Measurements from ENCODE around the gene PDSS1.
"Not testable (repeated sequence)": the region's sequence is repeated elsewhere in the genome, so short reads cannot be mapped to it uniquely, and the experiment has no call there.

PDSS1 gene

GRCh38 chr10:26739071-26739631 lies 41.6 kb downstream of the PDSS1 start:
- DNase-seq (ENCODE audit: low read depth) = no peak

GRCh38 chr10:26741368-26741767 lies 43.9 kb downstream of the PDSS1 start:
- no peak for DNase-seq (ENCODE audit: low read depth)

GRCh38 chr10:26743091-26743490 lies 45.6 kb downstream of the PDSS1 start:
- DNase-seq (ENCODE audit: low read depth) = no peak

DNA sequence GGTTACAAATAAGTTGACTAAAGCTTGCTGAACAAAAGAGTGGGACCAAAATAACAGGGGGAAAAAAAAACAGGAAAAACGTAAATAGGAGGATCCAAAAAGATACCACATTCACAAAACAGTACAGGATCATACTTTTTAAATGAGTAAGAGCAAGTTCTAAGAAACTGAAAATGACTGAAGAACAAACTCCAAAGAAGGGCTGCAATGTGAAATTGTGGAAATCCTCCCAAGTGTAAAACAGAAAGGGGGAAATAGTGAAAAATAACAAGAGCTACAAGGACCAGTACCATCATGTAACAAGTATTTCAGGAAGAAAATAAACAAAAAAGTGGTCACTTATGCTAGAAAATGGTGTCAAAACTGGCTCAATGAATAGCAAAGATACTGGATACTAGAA lies 46.3 kb downstream of the PDSS1 start:
- DNase-seq (ENCODE audit: low read depth) = no peak

GRCh38 chr10:26746061-26746460 lies 48.6 kb downstream of the PDSS1 start:
- no peak for DNase-seq (ENCODE audit: low read depth)

DNA sequence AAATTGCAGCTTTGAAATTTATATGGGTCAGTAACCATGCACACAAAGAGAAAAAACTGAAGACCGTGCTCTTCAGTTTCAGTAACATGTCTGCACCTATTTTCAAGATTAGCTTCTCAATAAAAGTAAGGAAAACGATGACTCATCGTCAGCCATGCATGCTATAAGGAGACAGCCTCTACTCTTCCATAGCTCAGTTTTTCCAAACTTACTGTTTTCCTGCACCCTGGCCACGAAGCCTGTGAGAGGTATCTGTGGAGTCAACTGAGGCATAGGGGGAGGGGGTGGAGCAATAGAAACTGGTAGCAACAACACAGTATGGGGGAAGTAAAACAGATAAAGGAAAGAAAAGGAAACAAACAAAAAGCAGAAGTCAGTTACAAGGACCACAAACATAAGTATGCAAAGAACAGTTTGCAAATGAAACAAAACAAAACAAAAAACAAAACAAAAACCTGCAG lies 58.0 kb downstream of the PDSS1 start:
- no peak for DNase-seq (ENCODE audit: low read depth)

- DNase-seq (ENCODE audit: low read depth) = no peak
Observed at GRCh38 chr10:26759008-26759407, 61.5 kb downstream of the PDSS1 start.

GRCh38 chr10:26765549-26765948 lies 68.0 kb downstream of the PDSS1 start:
- DNase-seq (ENCODE audit: low read depth) = no peak

DNA sequence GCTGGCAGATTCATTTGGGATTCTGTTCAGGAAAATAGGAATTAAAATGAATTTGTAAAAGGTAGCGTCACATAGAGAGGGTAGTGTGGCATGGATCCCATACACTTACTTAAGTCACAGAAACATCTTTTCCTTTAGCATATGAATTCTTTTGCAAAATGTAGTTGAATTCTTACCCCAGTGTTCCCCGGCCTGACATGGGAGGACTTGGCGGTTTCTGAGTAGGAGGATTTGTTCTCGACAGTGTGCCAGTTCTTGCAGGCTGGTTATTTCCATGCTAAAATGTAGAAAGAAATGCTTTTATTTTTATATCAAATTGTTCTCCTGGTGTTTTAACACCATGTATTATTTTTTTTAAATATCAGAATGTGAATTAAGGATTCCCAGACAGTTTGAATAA lies 72.6 kb downstream of the PDSS1 start:
- DNase-seq (ENCODE audit: low read depth) = no peak

DNA sequence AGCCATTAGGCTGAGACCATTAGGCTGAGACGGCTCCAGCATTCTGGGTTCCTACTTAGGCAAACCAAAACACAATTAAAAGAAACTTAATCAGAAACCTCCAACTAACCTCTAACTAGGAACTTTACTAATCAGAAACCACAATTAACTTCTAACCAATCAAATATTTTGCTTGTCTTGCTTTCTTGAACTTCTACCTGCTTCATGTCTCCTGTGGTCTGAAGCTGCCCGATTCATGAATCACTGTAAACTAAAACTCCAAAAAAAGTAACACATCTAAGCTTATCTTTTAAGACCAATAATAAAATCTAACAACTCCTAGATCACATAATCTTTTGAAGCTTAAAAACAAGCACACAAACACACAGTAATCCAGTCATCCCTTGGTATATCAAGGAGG lies 76.1 kb downstream of the PDSS1 start:
- no peak for DNase-seq (ENCODE audit: low read depth)

DNA sequence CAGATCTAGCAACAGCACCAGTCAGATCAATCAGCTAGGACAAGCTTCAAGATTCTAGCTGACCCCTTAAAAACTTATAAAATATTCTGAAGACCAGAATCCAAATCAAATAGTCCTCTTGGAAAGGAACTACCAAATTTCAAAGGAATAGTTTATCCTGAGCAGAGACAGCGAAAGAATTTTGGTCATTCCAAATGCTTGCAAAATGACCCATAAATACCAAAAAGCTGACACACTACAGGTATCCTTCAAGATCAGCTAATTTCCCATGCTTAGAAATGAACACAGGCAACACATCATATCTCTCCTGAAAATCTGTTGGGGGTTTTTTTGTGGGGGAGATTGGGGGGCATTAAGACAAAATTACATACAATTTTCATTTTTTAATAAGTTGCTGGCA lies 78.8 kb downstream of the PDSS1 start:
- no peak for DNase-seq (ENCODE audit: low read depth)

GRCh38 chr10:26777686-26778085 lies 80.2 kb downstream of the PDSS1 start:
- no peak for DNase-seq (ENCODE audit: low read depth)

DNA sequence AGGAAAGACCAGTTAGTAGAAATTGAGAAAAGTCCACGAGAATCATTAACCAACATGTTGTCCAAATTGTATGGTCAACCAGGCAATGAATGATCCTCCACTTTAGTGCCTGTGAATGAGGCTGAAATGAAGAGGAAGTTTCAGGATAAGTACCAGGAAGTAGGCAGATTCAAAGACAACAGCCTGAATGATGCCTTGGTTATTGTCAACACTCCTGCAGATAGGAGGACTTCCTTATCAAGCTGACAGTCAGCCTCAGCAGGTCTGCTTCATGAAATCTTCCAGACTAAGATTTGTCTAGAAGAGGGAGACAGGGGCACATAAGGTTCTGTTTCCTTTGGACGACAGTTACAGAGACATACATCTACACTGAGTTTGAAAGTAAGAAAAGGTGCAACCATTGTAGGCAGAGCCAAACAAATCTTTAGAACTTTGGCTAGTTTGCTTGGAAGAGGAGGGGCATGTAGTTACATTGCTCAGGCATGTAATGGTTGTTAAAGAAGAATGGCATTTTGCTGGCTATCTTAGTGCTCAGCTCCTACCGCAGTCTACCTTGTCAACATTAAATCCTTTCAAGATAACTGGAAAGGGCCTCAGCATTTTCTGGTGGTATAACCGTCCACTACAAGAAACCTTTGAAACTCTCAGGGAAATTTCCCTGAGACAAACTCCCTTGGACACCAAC lies 81.8 kb downstream of the PDSS1 start:
- DNase-seq (ENCODE audit: low read depth) = no peak

- DNase-seq (ENCODE audit: low read depth) = no peak
Observed at GRCh38 chr10:26780106-26780792, 82.7 kb downstream of the PDSS1 start.

DNA sequence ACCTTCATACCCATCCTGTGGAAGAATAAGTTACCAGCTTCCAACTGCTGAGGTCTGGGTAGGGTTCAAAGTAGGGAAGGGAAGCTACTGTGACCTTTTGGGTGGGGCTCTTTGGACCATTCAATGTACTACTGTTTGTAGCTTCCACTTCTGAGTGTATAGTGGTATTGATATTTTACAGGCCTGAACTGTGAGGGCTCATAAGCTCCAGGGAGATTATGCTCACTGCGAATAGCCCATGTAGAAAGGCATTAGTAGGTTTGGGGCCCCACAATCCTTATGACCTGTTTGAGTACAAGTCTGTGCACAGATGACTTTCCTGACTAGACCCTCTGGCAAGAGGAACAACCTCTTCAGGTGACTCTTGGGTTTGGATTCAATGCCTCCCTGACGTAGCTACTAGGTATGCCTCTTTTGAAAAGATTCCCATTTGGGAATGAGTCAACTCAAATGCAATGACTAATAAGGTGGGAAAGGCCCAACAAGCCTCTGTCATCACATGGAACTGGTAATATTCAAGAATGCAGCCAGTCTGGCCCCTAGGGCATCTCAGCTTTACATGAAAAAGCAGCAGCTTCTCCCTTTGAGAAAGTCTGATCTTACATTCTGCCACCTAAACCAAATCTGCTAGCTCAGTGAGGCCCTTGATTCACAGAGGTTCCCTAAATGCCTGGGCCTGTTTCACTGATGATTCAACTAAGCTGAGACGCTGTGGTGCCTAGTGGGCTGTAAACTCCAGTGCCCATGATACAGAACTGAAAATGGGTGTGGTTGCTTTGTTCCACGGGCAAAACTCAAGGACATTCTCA lies 83.5 kb downstream of the PDSS1 start:
- DNase-seq (ENCODE audit: low read depth) = no peak

GRCh38 chr10:26781797-26782196 lies 84.3 kb downstream of the PDSS1 start:
- no peak for DNase-seq (ENCODE audit: low read depth)

GRCh38 chr10:26787362-26787761 lies 89.9 kb downstream of the PDSS1 start:
- no peak for DNase-seq (ENCODE audit: low read depth)

GRCh38 chr10:26789779-26790178 lies 92.3 kb downstream of the PDSS1 start:
- DNase-seq (ENCODE audit: low read depth) = not testable (repeated sequence)

DNA sequence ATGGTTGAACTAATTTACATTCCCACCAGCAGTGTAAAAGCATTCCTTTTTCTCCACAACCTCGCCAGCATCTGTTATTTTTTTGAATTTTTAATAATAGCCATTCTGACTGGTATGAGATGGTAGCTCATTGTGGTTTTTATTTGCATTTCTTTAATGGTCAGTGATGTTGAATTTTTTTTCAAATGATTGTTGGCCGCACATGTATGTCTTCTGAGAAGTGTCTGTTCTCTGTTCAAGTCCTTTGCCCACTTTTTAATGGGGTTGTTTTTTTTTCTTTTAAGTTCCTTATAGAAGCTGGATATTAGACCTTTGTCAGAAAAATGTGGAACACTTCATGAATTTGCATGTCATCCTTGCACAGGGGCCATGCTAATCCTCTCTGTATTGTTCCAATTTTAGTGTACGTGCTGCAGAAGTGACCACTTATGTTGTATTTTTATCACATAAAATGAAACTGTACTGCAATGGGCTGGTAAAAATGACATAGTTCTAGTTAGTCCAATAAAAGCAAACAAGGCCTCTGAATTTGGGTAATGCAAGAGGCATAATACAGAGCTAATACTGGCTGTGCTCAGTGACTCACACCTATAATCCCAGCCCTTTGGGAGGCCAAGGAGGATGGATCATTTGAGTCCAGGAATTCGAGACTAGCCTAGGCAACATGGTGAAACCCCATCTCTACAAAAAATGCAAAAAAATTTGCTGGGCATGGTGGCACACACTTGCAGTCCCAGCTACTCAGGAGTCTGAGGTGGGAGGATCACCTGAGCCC lies 92.9 kb downstream of the PDSS1 start:
- no peak for DNase-seq (ENCODE audit: low read depth)

DNA sequence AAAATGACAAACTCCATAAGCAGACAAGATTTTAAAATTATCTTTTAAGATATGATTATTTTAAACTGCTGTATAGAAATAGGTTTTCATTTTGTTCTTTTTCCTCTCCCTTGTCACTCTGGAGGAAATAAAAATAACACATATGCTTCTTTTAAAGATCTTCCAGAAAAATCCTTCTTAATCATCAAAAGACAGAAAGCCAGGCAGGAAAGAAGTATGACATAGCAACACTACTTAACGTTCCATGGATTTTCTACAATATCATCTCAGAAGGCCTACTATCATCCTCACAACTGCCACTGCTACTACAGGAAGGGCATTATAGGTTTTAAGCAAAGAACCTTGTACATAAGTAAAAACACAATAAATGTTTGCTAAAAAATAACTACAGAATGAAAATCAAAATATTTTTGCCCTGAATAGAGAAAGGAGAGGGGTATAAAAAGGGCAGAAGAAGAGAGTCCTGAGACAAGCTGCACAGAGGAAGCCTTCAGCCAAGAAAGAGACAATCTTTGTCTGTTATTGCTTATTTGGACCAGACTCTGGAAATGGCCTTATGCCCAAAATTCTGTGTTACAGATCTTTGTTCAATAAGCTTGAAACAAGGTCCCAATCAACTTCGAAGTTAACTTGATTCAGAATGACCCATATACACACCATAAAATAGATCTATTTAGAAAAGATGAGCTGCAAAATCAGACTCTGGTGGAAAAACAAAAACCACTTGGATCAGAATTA lies 95.4 kb downstream of the PDSS1 start:
- DNase-seq (ENCODE audit: low read depth) = no peak
